Stimulated activated CD4-positive, alpha-beta T cell treated with anti-CD3 and anti-CD28 coated beads, Interleukin-4, amount 100 ng/mL, for 24 hours (primary cell): ENCODE measurements around the gene NKX2-4.
"Not testable (repeated sequence)": the region's sequence is repeated elsewhere in the genome, so short reads cannot be mapped to it uniquely, and the experiment has no call there.

Source experiments
- DNase-seq: peaks from one replicate; pipeline ENCODE4 v3.0.0-alpha.2; 2020

Gene NKX2-4

GRCh38 chr20:21397341-21398108 is at the start of gene NKX2-4:
Gene NKX2-4 (minus strand): TSS chr20:21397526. CDS start chr20:21397399, 127 bp downstream.
- no peak for DNase-seq

DNA sequence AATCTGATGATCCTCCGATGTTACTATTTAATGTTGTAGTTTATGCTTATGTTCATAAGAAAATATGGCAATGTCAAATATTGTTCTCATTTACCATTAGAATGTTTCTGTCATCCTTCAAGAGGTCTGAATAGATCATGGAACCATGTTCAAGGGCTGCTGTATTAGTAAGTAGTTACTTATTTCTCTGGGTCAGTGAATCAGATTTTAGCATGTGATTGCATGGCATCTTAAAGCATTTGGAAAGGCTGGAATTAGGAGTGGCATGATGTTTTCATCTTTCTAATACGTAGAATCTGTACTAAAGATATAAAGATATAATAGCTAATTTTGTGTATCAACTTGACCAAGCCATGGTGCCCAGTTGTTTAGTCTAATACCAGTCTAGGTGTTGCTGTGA is 40.5 kb upstream of the NKX2-4 start:
- no peak for DNase-seq

DNA sequence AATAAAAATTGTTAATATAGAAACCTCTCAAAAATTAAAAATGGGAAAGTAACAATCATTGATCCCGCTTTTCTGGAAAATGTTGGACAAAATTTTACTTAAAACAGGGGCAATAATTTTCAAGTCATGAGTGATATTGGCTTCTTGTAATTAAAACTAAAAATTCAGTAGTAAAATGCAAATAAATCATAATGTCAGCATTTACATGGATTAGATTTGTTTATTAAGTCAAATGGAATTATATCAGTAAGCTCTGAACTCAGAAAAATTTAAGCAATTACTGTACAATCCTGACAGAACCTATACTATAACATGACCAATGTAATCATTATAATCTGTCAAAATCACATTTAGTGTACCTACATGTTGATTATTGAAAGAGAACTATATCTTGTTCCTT is 39.9 kb upstream of the NKX2-4 start:
- no peak for DNase-seq

DNA sequence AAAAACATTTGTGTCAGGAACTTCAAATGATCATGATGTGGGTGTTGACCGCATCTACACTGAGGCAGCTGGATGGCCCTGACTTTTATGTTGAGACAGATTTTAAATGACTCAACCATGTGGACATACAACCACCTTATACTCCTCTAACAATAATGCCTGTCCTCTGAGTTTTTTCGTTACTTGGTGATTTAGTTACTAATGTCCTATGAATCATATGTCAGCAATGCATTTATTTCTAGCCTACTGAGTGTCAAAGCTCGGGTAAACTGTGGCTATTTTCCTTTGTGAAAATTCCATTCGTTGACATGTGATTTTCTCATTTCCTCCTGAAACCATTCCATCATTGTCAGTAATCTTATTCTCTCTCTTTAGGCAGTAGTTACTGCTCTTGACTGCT is 38.9 kb upstream of the NKX2-4 start:
- no peak for DNase-seq

DNA sequence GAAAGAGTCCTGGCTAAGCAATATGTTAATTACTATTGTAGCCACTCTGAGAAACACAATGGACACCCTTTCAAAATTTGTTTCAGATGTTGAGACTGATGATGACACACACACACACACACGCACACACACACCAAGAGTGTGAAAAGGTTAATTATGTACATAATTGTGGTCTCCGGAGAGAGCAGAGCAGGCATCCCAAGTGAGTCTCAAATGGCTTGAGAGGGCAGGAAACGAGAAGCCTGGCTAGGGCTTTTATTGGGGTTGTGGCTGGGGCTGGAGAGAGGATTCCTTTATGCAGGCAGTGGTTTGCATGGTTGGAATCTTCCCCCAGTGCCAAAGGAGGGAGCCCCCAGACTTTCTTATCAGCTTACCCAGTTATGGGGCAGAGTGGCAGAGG is 38.2 kb upstream of the NKX2-4 start:
- DNase-seq, result no peak

DNA sequence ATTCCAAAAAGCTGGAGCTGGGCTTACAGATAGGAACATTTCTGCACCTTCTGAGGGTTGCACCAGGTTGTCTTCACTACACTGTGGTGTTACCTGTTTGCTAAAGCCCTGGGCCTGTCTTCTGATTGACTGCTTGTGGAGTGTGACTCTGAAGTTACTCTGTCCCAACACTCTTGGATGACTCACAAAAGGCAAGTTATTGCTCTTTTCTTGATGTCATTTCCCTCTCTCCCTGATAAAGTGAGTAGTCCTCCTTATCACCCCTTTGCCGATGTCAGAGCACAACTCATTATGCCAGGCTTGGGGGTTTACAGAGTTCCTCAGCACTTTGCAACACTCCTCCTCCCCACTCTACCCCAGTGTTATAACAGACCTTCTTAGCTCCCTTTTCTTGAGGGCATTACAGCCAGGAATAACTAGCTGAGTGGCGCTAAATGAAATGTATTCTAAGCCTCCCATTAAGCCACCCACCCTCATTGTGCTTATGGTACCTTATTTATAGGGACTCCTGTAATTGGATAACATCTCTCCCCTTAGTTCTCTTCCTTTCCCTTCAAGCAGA is 36.1 kb upstream of the NKX2-4 start:
- DNase-seq, result no peak

DNA sequence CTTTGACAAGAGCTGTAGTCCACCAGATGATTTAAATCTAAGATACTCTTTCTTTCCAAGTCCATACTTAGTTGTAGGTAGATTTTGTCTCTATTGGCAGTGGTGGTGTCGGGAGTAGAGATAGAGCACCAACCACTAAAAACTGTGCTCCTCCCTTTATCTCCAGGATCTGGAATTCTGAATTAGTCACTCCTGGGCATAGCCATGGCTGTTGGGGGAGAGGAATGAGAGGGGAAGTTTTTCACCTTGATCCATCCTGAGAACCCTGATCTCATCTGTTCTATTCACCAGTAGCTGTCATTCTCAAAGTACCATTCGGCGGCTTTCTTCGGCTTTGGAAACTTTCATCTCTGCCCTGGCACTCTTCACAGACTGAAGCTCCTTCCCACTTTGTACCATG is 35.6 kb upstream of the NKX2-4 start:
- DNase-seq, result no peak

- DNase-seq, result no peak
Measured at GRCh38 chr20:21430020-21430419, 32.7 kb upstream of the NKX2-4 start.

- DNase-seq, result no peak
Measured at GRCh38 chr20:21424846-21425245, 27.5 kb upstream of the NKX2-4 start.

DNA sequence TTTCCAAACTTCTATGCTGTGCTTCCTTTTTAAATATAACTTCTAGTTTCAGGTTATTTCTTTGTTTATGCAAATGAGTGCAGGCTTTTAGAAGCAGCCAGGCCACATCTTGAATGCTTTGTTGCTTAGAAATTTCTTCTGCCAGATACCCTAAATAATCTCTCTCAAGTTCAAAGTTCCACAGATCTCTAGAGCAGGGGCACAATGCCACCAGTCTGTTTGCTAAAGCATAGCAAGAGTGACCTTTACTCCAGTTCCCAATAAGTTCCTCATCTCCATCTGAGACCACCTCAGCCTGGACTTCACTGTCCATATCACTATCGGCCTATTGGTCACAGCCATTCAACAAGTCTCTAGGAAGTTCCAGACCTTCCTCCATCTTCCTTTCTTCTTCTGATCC is 26.4 kb upstream of the NKX2-4 start:
- DNase-seq, result not testable (repeated sequence)

- DNase-seq, result no peak
Measured at GRCh38 chr20:21421601-21422236, 24.4 kb upstream of the NKX2-4 start.

DNA sequence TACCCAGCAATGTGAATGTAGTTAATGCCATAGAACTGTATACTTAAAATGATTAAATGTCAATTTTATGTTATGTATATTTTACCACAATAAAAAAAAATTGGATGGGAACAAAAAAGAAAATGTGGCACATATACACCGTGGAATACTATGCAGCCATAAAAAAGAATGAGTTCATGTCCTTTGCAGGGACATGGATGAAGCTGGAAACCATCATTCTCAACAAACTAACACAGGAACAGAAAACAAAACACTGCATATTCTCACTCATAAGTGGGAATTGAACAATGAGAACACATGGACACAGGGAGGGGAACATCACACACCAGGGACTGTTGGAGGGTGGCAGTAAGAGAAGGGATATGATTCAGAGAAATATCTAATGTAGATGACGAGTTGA is 21.8 kb upstream of the NKX2-4 start:
- DNase-seq, result not testable (repeated sequence)

DNA sequence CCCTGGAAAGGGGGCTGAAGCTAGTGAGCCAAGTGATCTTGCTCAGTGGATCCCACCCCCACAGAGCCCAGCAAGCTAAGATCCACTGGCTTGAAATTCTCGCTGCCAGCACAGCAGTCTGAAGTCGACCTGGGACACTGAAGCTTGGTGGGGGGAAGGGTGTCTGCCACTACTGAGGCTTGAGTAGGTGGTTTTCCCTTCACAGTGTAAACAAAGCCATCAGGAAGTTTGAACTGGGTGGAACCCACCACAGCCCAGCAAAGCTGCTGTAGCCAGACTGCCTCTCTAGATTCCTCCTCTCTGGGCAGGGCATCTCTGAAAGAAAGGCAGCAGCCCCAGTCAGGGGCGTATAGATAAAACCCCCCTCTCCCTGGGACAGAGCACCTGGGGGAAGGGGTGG is 16.7 kb upstream of the NKX2-4 start:
- DNase-seq, result not testable (repeated sequence)

DNA sequence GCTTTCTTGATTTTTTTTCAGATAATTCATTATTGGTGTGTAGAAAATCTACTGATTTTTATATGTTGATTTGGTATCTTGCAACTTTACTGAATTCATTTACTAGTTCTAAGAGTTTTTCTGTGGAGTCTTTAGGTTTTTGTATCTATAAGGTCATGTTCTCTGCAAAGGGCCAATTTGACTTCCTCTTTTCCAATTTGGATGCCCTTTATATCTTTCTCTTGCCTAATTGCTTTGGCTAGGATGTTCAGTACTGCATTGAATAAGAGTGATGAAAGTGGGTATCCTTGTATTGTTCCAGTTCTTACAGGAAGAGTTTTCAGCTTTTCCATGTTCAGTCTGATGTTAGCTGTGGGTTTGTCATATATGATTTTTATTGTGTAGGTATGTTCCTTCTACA is 14.4 kb upstream of the NKX2-4 start:
- no peak for DNase-seq

- DNase-seq, result no peak
Measured at GRCh38 chr20:21399005-21399475, 1.7 kb upstream of the NKX2-4 start.

DNA sequence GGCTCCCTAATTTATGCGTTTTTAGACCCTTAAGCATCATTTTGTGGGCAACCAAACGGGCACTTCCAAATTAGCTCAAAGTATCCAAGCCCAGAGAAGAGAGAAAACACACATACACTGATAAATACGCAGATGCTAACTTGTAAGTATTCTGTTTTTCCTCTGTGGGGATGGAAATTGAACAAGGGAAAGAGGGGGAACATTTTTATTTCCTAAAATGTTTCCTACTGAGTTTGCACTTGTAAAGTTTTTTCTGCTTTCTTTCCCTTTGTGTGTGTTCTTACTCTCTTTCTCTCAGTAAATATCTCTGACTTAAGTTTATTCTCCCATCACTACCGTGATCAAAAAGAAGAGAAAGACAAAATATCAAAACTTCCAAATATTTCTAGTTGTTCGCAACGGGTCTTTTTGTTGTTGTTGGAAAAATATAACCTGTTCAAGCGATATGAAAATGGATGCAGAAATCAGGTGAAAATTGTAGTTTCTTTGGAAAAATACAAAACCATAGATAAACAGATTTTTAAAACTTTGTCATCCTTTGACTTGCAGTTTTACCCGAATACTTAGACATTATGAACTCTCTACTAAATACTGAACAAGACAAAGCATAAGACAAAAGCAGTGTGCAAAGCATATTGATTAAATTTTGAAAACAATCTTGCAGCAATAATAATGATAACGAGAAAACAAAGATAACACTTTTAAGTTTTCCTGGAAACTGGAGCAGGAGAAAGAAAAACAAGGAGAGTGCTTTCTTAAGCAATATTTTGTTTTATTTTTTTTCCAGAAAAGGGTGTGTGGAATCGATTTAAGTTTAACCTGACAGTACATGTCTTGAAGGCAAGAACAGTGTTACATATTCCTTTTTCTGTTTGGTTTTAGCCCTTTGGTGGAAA is 1.0 kb upstream of the NKX2-4 start:
- DNase-seq, result no peak

DNA sequence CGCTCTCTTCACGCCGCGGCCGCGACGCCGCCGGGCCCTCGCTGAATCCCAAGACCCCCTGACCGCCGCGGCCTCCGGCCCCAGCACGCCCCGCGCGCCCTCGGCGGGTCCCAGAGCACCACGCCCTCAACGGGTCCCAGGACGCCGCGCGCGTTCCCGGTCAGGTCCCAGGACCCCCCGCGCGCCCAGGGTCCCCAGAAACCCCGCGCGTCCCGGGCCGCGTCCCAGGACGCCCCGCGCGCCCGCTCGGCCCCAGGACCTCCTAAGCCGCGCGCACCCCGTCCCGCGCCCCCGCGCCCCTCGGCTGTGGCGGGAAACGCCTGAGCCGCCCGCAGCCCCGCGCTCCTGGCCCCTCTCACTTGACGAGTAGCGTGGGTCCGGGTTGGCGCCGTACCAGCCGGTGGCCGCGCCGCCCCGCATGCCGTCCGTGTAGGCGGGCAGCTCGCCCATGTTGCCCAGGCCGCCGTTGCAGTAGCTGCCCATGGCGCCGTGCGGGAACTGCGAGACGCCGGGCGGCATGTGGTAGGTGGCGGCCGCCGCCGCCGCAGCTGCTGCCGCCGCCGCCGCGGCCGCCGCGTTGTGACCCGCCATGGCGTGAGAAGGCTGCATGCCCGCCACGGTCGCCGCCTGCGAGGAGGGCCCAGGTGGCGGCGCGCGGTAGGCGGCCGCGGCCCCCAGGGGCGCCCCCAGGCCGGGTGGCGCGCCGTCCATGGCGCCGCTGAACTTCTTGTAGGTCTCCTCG is 556 bp downstream of the NKX2-4 start:
- DNase-seq, result no peak

- peak; percentile 19 for DNase-seq
Measured at GRCh38 chr20:21395666-21396598, 1.4 kb downstream of the NKX2-4 start.

GRCh38 chr20:21395051-21395665 is 2.2 kb downstream of the NKX2-4 start:
- no peak for DNase-seq

- DNase-seq, result no peak
Measured at GRCh38 chr20:21394551-21394950, 2.8 kb downstream of the NKX2-4 start.
